WTC11 (cell line): ENCODE results near the gene MYOZ3. TPM values are rescaled to one million over a fixed set of nuclear protein-coding genes. Genes with fewer than 3 reads are reported as not detected.

Experiments
- ATAC-seq: fragments of 200-7000 bp; cut with Tn5 transposase; 2 replicates; pipeline ENCODE4 v1.10.0; 2021; ENCODE audit warnings: mild to moderate bottlenecking, moderate library complexity
- CTCF ChIA-PET: fragments of 300-600 bp; sonication (Branson Sonifier 250); formaldehyde crosslinking; loops from one replicate; lab custom pipeline; 2021; ENCODE audit warnings: antibody characterized with exemption; lab: Charles Lee
- POLR2A ChIA-PET: fragments of 350-600 bp; sonication (Branson Sonifier 250); formaldehyde crosslinking; loops from one replicate; lab custom pipeline; 2021; ENCODE audit warnings: antibody characterized with exemption; lab: Charles Lee
- DNase-seq: peaks from one replicate; pipeline ENCODE4 v3.0.0; 2021; ENCODE audit warnings: low spot score
- H3K27ac Mint-ChIP-seq: 2 replicates; pipeline ENCODE4 v1.8.0; 2021; ENCODE audit warnings: mixed read lengths
- H3K27me3 Mint-ChIP-seq: 2 replicates; pipeline ENCODE4 v1.8.0; 2021; ENCODE audit warnings: low read depth, mild to moderate bottlenecking, moderate library complexity, mixed read lengths
- H3K36me3 Mint-ChIP-seq: 2 replicates; pipeline ENCODE4 v1.8.0; 2021; ENCODE audit warnings: mixed read lengths
- H3K4me1 Mint-ChIP-seq: 2 replicates; pipeline ENCODE4 v1.8.0; 2022; ENCODE audit warnings: mixed read lengths
- H3K4me3 Mint-ChIP-seq: 2 replicates; pipeline ENCODE4 v1.8.0; 2021; ENCODE audit warnings: mild to moderate bottlenecking, moderate library complexity, mixed read lengths
- H3K9me3 Mint-ChIP-seq: 2 replicates; pipeline ENCODE4 v1.8.0; 2021; ENCODE audit warnings: mixed read lengths
- ETV6 ChIP-seq: sonication (generic); formaldehyde crosslinking; IDR thresholded peaks from 2 replicates; pipeline ENCODE4 v1.8.1; 2022; ENCODE audit warnings: mild to moderate bottlenecking, missing genetic modification reagents
- NFATC4 ChIP-seq: fragments of 250-450 bp; sonication (Bioruptor Pico); IDR thresholded peaks from 2 replicates; pipeline ENCODE4 v1.9.0; 2021; ENCODE audit warnings: mild to moderate bottlenecking
- OVOL2 ChIP-seq: fragments of 250-450 bp; sonication (Bioruptor Pico); IDR thresholded peaks from 2 replicates; pipeline ENCODE4 v1.9.0; 2021; ENCODE audit warnings: mild to moderate bottlenecking, borderline replicate concordance
- ZNF138 ChIP-seq: sonication (generic); formaldehyde crosslinking; conservative IDR thresholded peaks from 2 replicates; pipeline ENCODE4 v1.8.1; 2022; ENCODE audit warnings: mild to moderate bottlenecking, moderate library complexity, missing genetic modification reagents
- ZNF416 ChIP-seq: fragments of 250-450 bp; sonication (Bioruptor Pico); IDR thresholded peaks from 2 replicates; pipeline ENCODE4 v1.9.0; 2021; ENCODE audit warnings: mild to moderate bottlenecking, inconsistent platforms
- ZNF423 ChIP-seq: fragments of 250-450 bp; sonication (Bioruptor Pico); IDR thresholded peaks from 2 replicates; pipeline ENCODE4 v2.1.2; 2022; ENCODE audit warnings: mild to moderate bottlenecking, moderate library complexity
- ZNF425 ChIP-seq: fragments of 250-450 bp; sonication (Bioruptor Pico); conservative IDR thresholded peaks from 2 replicates; pipeline ENCODE4 v1.9.0; 2021; ENCODE audit warnings: mild to moderate bottlenecking
- ZNF671 ChIP-seq: fragments of 250-450 bp; sonication (Bioruptor Pico); IDR thresholded peaks from 2 replicates; pipeline ENCODE4 v1.8.0; 2021; ENCODE audit warnings: mild to moderate bottlenecking
- total RNA-seq: library from RNA; stranded (reverse); gene quantifications from 3 replicates; pipeline ENCODE4 v1.2.3, GENCODE V29; 2021
- TF ChIP-seq, protein P1 (sequence below): sonication (generic); formaldehyde crosslinking; IDR thresholded peaks from 2 replicates; pipeline ENCODE4 v1.8.1; 2023; ENCODE audit warnings: mild to moderate bottlenecking, missing genetic modification reagents
- TF ChIP-seq, protein P2 (sequence below): sonication (generic); formaldehyde crosslinking; IDR thresholded peaks from 2 replicates; pipeline ENCODE4 v1.8.0; 2023; ENCODE audit warnings: missing genetic modification reagents, mild to moderate bottlenecking, borderline replicate concordance
- TF ChIP-seq, protein P3 (sequence below): sonication (generic); formaldehyde crosslinking; conservative IDR thresholded peaks from 2 replicates; pipeline ENCODE4 v1.8.1; 2023; ENCODE audit warnings: mild to moderate bottlenecking, low read depth, missing genetic modification reagents, moderate library complexity
- TF ChIP-seq, protein P4 (sequence below): fragments of 250-450 bp; sonication (Bioruptor Pico); IDR thresholded peaks from 2 replicates; pipeline ENCODE4 v1.9.0; 2021; ENCODE audit warnings: mild to moderate bottlenecking
- TF ChIP-seq, protein P5 (sequence below): sonication (generic); formaldehyde crosslinking; IDR thresholded peaks from 2 replicates; pipeline ENCODE4 v1.8.1; 2022; ENCODE audit warnings: missing genetic modification reagents, borderline replicate concordance
- TF ChIP-seq, protein P6 (sequence below): sonication (generic); formaldehyde crosslinking; IDR thresholded peaks from 2 replicates; pipeline ENCODE4 v1.8.0; 2023; ENCODE audit warnings: missing genetic modification reagents

The MYOZ3 gene
- total RNA-seq, 1 experiment from 2014 or later: 13.7 TPM

DNA sequence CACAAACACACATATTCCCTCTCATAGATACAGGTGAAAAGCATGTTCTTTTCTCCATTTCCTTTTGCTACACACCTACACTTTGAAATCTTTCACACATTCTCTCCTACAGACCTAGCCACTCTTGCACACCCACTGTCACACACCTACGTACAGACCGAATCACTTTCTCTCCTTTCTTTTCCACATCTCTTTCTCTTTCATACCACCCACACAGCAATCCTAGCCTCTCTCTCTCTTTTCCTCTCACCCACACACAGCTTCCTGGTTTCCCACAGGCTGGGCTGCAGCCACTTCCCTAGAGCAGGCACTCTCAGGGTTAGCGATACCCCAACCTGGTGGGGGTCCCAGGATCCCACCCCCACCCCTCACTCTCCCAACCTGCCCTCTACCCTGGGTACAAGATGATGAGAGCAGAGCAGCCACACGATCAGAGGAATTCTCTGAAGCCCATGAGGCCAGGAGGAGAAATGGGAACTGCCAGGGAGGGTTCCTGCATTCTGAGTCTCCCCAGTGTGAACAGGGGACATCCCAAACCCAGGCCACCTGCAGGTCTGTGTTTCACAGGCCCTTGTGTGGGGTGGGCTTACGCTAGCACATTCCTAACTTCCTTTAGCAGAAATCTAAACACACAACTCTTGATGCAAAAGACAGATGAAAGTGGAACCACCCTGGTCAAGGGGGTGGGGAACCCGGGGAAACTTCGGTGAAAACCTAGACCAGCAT, 37.7 kb upstream of the MYOZ3 start:
- Mint-ChIP-seq H3K9me3 (no peaks in the 10 kb centered on the region), H3K27me3 (peaks cover 31% of the 10 kb centered on the region), H3K36me3 (no peaks in the 10 kb centered on the region), H3K27ac (no peak overlapping the region), H3K4me1 (peaks cover 9% of the 10 kb centered on the region), H3K4me3 (peak overlapping the region; percentile 78; the same call in 1 of the 2 replicates)
- ChIA-PET POLR2A (no interaction called here), CTCF (interaction anchor here (1.0 kb wide), 1 partner anchor 9 kb away, joined by 3 read pairs; no protein-coding TSS in a partner anchor)
- no peak for DNase-seq
- ATAC-seq: no peak
- TF ChIP-seq, protein P1, sequence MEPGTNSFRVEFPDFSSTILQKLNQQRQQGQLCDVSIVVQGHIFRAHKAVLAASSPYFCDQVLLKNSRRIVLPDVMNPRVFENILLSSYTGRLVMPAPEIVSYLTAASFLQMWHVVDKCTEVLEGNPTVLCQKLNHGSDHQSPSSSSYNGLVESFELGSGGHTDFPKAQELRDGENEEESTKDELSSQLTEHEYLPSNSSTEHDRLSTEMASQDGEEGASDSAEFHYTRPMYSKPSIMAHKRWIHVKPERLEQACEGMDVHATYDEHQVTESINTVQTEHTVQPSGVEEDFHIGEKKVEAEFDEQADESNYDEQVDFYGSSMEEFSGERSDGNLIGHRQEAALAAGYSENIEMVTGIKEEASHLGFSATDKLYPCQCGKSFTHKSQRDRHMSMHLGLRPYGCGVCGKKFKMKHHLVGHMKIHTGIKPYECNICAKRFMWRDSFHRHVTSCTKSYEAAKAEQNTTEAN (CRISPR knock-in tag): no peak
- no peak for TF ChIP-seq ZNF425
- no peak for TF ChIP-seq ZNF138 (CRISPR knock-in tag)
- no peak for TF ChIP-seq ZNF423 (CRISPR knock-in tag)
- TF ChIP-seq, protein P2, sequence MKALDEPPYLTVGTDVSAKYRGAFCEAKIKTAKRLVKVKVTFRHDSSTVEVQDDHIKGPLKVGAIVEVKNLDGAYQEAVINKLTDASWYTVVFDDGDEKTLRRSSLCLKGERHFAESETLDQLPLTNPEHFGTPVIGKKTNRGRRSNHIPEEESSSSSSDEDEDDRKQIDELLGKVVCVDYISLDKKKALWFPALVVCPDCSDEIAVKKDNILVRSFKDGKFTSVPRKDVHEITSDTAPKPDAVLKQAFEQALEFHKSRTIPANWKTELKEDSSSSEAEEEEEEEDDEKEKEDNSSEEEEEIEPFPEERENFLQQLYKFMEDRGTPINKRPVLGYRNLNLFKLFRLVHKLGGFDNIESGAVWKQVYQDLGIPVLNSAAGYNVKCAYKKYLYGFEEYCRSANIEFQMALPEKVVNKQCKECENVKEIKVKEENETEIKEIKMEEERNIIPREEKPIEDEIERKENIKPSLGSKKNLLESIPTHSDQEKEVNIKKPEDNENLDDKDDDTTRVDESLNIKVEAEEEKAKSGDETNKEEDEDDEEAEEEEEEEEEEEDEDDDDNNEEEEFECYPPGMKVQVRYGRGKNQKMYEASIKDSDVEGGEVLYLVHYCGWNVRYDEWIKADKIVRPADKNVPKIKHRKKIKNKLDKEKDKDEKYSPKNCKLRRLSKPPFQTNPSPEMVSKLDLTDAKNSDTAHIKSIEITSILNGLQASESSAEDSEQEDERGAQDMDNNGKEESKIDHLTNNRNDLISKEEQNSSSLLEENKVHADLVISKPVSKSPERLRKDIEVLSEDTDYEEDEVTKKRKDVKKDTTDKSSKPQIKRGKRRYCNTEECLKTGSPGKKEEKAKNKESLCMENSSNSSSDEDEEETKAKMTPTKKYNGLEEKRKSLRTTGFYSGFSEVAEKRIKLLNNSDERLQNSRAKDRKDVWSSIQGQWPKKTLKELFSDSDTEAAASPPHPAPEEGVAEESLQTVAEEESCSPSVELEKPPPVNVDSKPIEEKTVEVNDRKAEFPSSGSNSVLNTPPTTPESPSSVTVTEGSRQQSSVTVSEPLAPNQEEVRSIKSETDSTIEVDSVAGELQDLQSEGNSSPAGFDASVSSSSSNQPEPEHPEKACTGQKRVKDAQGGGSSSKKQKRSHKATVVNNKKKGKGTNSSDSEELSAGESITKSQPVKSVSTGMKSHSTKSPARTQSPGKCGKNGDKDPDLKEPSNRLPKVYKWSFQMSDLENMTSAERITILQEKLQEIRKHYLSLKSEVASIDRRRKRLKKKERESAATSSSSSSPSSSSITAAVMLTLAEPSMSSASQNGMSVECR (CRISPR knock-in tag): no peak
- no peak for TF ChIP-seq OVOL2
- TF ChIP-seq ETV6 (CRISPR knock-in tag): no peak
- TF ChIP-seq ZNF416 (CRISPR knock-in tag): no peak
- TF ChIP-seq, protein P3, sequence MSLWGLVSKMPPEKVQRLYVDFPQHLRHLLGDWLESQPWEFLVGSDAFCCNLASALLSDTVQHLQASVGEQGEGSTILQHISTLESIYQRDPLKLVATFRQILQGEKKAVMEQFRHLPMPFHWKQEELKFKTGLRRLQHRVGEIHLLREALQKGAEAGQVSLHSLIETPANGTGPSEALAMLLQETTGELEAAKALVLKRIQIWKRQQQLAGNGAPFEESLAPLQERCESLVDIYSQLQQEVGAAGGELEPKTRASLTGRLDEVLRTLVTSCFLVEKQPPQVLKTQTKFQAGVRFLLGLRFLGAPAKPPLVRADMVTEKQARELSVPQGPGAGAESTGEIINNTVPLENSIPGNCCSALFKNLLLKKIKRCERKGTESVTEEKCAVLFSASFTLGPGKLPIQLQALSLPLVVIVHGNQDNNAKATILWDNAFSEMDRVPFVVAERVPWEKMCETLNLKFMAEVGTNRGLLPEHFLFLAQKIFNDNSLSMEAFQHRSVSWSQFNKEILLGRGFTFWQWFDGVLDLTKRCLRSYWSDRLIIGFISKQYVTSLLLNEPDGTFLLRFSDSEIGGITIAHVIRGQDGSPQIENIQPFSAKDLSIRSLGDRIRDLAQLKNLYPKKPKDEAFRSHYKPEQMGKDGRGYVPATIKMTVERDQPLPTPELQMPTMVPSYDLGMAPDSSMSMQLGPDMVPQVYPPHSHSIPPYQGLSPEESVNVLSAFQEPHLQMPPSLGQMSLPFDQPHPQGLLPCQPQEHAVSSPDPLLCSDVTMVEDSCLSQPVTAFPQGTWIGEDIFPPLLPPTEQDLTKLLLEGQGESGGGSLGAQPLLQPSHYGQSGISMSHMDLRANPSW (CRISPR knock-in tag): no peak
- TF ChIP-seq, protein P4, sequence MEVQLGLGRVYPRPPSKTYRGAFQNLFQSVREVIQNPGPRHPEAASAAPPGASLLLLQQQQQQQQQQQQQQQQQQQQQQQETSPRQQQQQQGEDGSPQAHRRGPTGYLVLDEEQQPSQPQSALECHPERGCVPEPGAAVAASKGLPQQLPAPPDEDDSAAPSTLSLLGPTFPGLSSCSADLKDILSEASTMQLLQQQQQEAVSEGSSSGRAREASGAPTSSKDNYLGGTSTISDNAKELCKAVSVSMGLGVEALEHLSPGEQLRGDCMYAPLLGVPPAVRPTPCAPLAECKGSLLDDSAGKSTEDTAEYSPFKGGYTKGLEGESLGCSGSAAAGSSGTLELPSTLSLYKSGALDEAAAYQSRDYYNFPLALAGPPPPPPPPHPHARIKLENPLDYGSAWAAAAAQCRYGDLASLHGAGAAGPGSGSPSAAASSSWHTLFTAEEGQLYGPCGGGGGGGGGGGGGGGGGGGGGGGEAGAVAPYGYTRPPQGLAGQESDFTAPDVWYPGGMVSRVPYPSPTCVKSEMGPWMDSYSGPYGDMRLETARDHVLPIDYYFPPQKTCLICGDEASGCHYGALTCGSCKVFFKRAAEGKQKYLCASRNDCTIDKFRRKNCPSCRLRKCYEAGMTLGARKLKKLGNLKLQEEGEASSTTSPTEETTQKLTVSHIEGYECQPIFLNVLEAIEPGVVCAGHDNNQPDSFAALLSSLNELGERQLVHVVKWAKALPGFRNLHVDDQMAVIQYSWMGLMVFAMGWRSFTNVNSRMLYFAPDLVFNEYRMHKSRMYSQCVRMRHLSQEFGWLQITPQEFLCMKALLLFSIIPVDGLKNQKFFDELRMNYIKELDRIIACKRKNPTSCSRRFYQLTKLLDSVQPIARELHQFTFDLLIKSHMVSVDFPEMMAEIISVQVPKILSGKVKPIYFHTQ (CRISPR knock-in tag): no peak
- TF ChIP-seq, protein P5, sequence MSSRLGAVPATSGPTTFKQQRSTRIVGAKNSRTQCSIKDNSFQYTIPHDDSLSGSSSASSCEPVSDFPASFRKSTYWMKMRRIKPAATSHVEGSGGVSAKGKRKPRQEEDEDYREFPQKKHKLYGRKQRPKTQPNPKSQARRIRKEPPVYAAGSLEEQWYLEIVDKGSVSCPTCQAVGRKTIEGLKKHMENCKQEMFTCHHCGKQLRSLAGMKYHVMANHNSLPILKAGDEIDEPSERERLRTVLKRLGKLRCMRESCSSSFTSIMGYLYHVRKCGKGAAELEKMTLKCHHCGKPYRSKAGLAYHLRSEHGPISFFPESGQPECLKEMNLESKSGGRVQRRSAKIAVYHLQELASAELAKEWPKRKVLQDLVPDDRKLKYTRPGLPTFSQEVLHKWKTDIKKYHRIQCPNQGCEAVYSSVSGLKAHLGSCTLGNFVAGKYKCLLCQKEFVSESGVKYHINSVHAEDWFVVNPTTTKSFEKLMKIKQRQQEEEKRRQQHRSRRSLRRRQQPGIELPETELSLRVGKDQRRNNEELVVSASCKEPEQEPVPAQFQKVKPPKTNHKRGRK (CRISPR knock-in tag): no peak
- TF ChIP-seq ZNF671 (CRISPR knock-in tag): no peak
- no peak for TF ChIP-seq NFATC4 (CRISPR knock-in tag)
- TF ChIP-seq, protein P6, sequence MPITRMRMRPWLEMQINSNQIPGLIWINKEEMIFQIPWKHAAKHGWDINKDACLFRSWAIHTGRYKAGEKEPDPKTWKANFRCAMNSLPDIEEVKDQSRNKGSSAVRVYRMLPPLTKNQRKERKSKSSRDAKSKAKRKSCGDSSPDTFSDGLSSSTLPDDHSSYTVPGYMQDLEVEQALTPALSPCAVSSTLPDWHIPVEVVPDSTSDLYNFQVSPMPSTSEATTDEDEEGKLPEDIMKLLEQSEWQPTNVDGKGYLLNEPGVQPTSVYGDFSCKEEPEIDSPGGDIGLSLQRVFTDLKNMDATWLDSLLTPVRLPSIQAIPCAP: no peak
